IMR-90 (cell line): ENCODE results near the gene PRRC2A. TPM values are rescaled to one million over a fixed set of nuclear protein-coding genes. Genes with fewer than 3 reads are reported as not detected.

Experiments used
- ATAC-seq: fragments of 200-7000 bp; cut with Tn5 transposase; 2 replicates; pipeline ENCODE4 v1.9.1; 2020; ENCODE audit warnings: low read depth, mild to moderate bottlenecking, moderate library complexity
- BruUV-seq: library from RNA; stranded (reverse); fragments of 400-500 nt; replicated peaks from 2 replicates; lab custom pipeline; 2021; lab: Mats Ljungman, UMichigan
- CTCF ChIA-PET: fragments of 300-600 bp; formaldehyde crosslinking; extraction: SDS; loops from one replicate; lab custom pipeline; 2021; ENCODE audit warnings: antibody characterized with exemption; lab: Yijun Ruan, JAX
- POLR2A ChIA-PET: fragments of 300-600 bp; sonication (Branson Sonifier 250); formaldehyde crosslinking; loops from one replicate; lab custom pipeline; 2022; ENCODE audit warnings: antibody characterized with exemption; ENCODE audit not compliant: unreplicated experiment; lab: Charles Lee
- DNase-seq: peaks from one replicate; pipeline ENCODE4 v3.0.0; 2013
- H2AFZ ChIP-seq: replicated peaks from 2 replicates; pipeline ENCODE3; 2013; ENCODE audit warnings: low read length, mild to moderate bottlenecking; ENCODE audit not compliant: poor library complexity
- H2AK5ac ChIP-seq: 2 replicates; pipeline ENCODE4 v1.6.1; 2013; ENCODE audit warnings: low read depth, low read length, inconsistent platforms
- H2AK9ac ChIP-seq: replicated peaks from 2 replicates; pipeline ENCODE3; 2013; ENCODE audit warnings: mild to moderate bottlenecking, low read depth, low read length, moderate library complexity; ENCODE audit not compliant: poor library complexity
- H2BK120ac ChIP-seq: 2 replicates; pipeline ENCODE4 v1.6.1; 2013; ENCODE audit warnings: low read depth, low read length, inconsistent platforms
- H2BK15ac ChIP-seq: 3 replicates; pipeline ENCODE4 v1.6.1; 2013; ENCODE audit warnings: low read depth, low read length, inconsistent platforms
- H2BK20ac ChIP-seq: 2 replicates; pipeline ENCODE4 v1.6.1; 2013; ENCODE audit warnings: low read depth, mild to moderate bottlenecking, inconsistent platforms, low read length, moderate library complexity
- H2BK5ac ChIP-seq: 2 replicates; pipeline ENCODE4 v1.6.1; 2013; ENCODE audit warnings: mild to moderate bottlenecking, low read depth, low read length, inconsistent platforms; ENCODE audit not compliant: poor library complexity, severe bottlenecking
- H3K14ac ChIP-seq: replicated peaks from 2 replicates; pipeline ENCODE4 v1.6.1; 2013; ENCODE audit warnings: low read depth, low read length, inconsistent platforms
- H3K18ac ChIP-seq: 2 replicates; pipeline ENCODE4 v1.6.1; 2013; ENCODE audit warnings: low read depth, low read length, control low read depth
- H3K23ac ChIP-seq: 2 replicates; pipeline ENCODE4 v1.6.1; 2013; ENCODE audit warnings: low read depth, low read length, inconsistent platforms
- H3K27ac ChIP-seq: 2 replicates; pipeline ENCODE4 v1.5.1; 2013; ENCODE audit warnings: mild to moderate bottlenecking, control low read depth, low read length; ENCODE audit not compliant: insufficient read depth
- H3K27me3 ChIP-seq: 2 replicates; pipeline ENCODE4 v1.6.1; 2013; ENCODE audit warnings: low read length; ENCODE audit not compliant: control insufficient read depth, insufficient read depth
- H3K36me3 ChIP-seq: 2 replicates; pipeline ENCODE4 v1.6.1; 2013; ENCODE audit warnings: low read length, mixed read lengths; ENCODE audit not compliant: control insufficient read depth, insufficient read depth
- H3K4ac ChIP-seq: 2 replicates; pipeline ENCODE4 v1.6.1; 2013; ENCODE audit warnings: low read depth, low read length, inconsistent platforms
- H3K4me1 ChIP-seq: 2 replicates; pipeline ENCODE4 v1.6.1; 2013; ENCODE audit warnings: low read length, mixed read lengths; ENCODE audit not compliant: control insufficient read depth, insufficient read depth
- H3K4me2 ChIP-seq: 2 replicates; pipeline ENCODE4 v1.6.1; 2013; ENCODE audit warnings: low read depth, mild to moderate bottlenecking, control low read depth, low read length, moderate library complexity
- H3K4me3 ChIP-seq: 2 replicates; pipeline ENCODE4 v1.5.1; 2013; ENCODE audit warnings: low read depth, mild to moderate bottlenecking, control low read depth, low read length, moderate library complexity; ENCODE audit not compliant: insufficient read depth
- H3K56ac ChIP-seq: 2 replicates; pipeline ENCODE4 v1.6.1; 2013; ENCODE audit warnings: low read length, inconsistent platforms; ENCODE audit not compliant: insufficient read depth; ENCODE audit errors: extremely low read depth
- H3K79me1 ChIP-seq, 2 experiments: 2 replicates each; pipeline ENCODE4 v1.6.1; 2013; ENCODE audit warnings: low read length in 2 of 2, inconsistent platforms in 1 of 2, low read depth in 1 of 2
- H3K9ac ChIP-seq: 2 replicates; pipeline ENCODE4 v1.6.1; 2013; ENCODE audit warnings: low read depth, low read length, control low read depth
- H3K9me1 ChIP-seq: 2 replicates; pipeline ENCODE4 v1.6.1; 2013; ENCODE audit warnings: low read length, inconsistent platforms; ENCODE audit not compliant: insufficient read depth
- H3K9me3 ChIP-seq: 2 replicates; pipeline ENCODE4 v1.6.1; 2013; ENCODE audit warnings: low read length; ENCODE audit not compliant: control insufficient read depth, insufficient read depth
- H4K20me1 ChIP-seq: 2 replicates; pipeline ENCODE4 v1.6.1; 2013; ENCODE audit warnings: low read length, inconsistent platforms; ENCODE audit not compliant: insufficient read depth
- H4K5ac ChIP-seq: 2 replicates; pipeline ENCODE4 v1.6.1; 2013; ENCODE audit warnings: mild to moderate bottlenecking, low read depth, low read length, control low read depth
- H4K8ac ChIP-seq, 2 experiments: 2 replicates each; pipeline ENCODE4 v1.6.1; 2013; ENCODE audit warnings: low read depth in 2 of 2, low read length in 2 of 2, control low read depth in 1 of 2, inconsistent platforms in 1 of 2
- H4K91ac ChIP-seq: 2 replicates; pipeline ENCODE4 v1.6.1; 2013; ENCODE audit warnings: low read depth, low read length, inconsistent platforms; ENCODE audit not compliant: insufficient read depth
- BHLHE40 ChIP-seq: fragments of 150-350 bp; IDR thresholded peaks from 2 replicates; pipeline ENCODE4 v1.6.1; 2016; ENCODE audit warnings: mild to moderate bottlenecking, low read depth, low read length
- CEBPB ChIP-seq: IDR thresholded peaks from 2 replicates; pipeline ENCODE4 v1.6.1; 2012; ENCODE audit warnings: low read depth, low read length, improper control_type of control experiment
- CHD1 ChIP-seq: IDR thresholded peaks from 2 replicates; pipeline ENCODE4 v1.6.1; 2012; ENCODE audit warnings: low read depth, low read length, improper control_type of control experiment
- FOS ChIP-seq: fragments of 150-350 bp; IDR thresholded peaks from 2 replicates; pipeline ENCODE4 v1.6.1; 2016; ENCODE audit warnings: low read depth, low read length
- MAFK ChIP-seq: IDR thresholded peaks from 2 replicates; pipeline ENCODE4 v1.6.1; 2012; ENCODE audit warnings: low read depth, low read length, improper control_type of control experiment
- MAZ ChIP-seq: IDR thresholded peaks from 2 replicates; pipeline ENCODE4 v1.6.1; 2012; ENCODE audit warnings: low read depth, mild to moderate bottlenecking, low read length, improper control_type of control experiment, moderate library complexity, borderline replicate concordance
- MXI1 ChIP-seq: IDR thresholded peaks from 2 replicates; pipeline ENCODE4 v1.6.1; 2012; ENCODE audit warnings: low read depth, mild to moderate bottlenecking, low read length, moderate library complexity, borderline replicate concordance
- RFX5 ChIP-seq: IDR thresholded peaks from 2 replicates; pipeline ENCODE4 v1.8.0; 2012; ENCODE audit warnings: low read depth, mild to moderate bottlenecking, low read length, moderate library complexity
- SMC3 ChIP-seq: fragments of 150-350 bp; IDR thresholded peaks from 2 replicates; pipeline ENCODE4 v1.6.1; 2016; ENCODE audit warnings: low read depth, mild to moderate bottlenecking, antibody characterized with exemption, low read length, moderate library complexity
- WGBS, 2 experiments: methylation state at CpG; one replicate each; pipeline versions ENCODE4 v1.1.5 to v1.1.7; 2013; ENCODE audit warnings: missing lambda C conversion rate in 2 of 2; ENCODE audit not compliant: insufficient read length in 1 of 2; ENCODE audit errors: extremely low coverage in 2 of 2; 5-methylcytosine and 5-hydroxymethylcytosine counted together
- dilution Hi-C: fragments of 300-500 bp; cut with HindIII; formaldehyde crosslinking; loops from one replicate; pipeline ENCODE4 v1.14.3; 2018; ENCODE audit warnings: low sequenced_read_pairs; ENCODE audit not compliant: unreplicated experiment
- in situ Hi-C: fragments of 300-500 bp; cut with MboI; formaldehyde crosslinking; loops from 3 replicates; pipeline ENCODE4 v1.14.3; 2019; ENCODE audit warnings: low sequenced_read_pairs, inconsistent platforms, mixed read lengths
- intact Hi-C: fragments of 100-400 bp; cut with micrococcal nuclease; formaldehyde crosslinking; loops from 2 replicates; pipeline ENCODE4 v1.10.0; 2022
- polyA plus RNA-seq, 3 experiments: library from polyadenylated mRNA; depleted of rRNA; stranded (reverse); fragments of >200 nt; gene quantifications; 2 replicates each; pipeline ENCODE4 v1.2.3, GENCODE V29; 2012; ENCODE audit warnings: low replicate concordance in 1 of 3
- total RNA-seq: library from RNA; depleted of rRNA; stranded (reverse); fragments of >200 nt; gene quantifications from 2 replicates; pipeline ENCODE4 v1.2.3, GENCODE V29; 2012
- TF ChIP-seq, protein P1 (sequence below): fragments of 150-350 bp; IDR thresholded peaks from 2 replicates; pipeline ENCODE4 v1.6.1; 2016; ENCODE audit warnings: low read depth, mild to moderate bottlenecking, low read length, moderate library complexity, borderline replicate concordance
- TF ChIP-seq, protein P2 (sequence below): fragments of 150-350 bp; IDR thresholded peaks from 2 replicates; pipeline ENCODE4 v1.6.1; 2017; ENCODE audit warnings: mild to moderate bottlenecking, antibody characterized with exemption, low read length, low read depth

The PRRC2A gene
- total and polyA plus RNA-seq, 2 of the 4 experiments (the other 2 are of a cell fraction), result 7.7 to 88.6 TPM

DNA sequence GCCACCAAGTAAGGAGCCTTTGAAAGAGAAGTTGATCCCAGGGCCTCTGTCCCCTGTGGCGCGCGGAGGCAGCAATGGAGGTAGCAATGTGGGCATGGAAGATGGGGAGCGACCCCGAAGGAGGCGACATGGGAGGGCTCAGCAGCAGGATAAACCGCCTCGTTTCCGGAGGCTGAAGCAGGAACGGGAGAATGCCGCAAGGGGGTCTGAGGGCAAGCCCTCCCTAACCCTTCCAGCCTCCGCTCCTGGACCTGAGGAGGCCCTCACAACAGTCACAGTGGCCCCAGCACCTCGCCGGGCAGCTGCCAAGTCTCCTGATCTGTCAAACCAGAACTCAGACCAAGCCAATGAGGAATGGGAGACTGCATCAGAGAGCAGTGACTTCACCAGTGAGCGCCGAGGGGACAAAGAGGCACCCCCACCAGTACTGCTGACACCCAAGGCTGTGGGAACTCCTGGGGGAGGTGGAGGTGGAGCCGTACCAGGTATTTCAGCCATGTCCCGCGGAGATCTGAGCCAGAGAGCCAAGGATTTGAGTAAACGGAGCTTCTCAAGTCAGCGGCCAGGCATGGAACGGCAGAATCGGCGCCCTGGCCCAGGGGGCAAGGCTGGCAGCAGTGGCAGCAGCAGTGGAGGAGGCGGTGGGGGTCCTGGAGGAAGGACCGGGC, 11.9 kb downstream of the PRRC2A start:
- Histone ChIP-seq H3K23ac (no peak overlapping the region), H4K20me1 (peaks cover 26% of the 10 kb centered on the region), H4K5ac (no peak overlapping the region), H3K14ac (no peak overlapping the region), H3K27ac (no peak overlapping the region), H3K36me3 (peaks cover 93% of the 10 kb centered on the region), H3K4me2 (no peak overlapping the region), H3K9me3 (no peaks in the 10 kb centered on the region), H2BK20ac (no peak overlapping the region), H3K9ac (no peak overlapping the region), H3K4me1 (no peaks in the 10 kb centered on the region), H3K27me3 (no peaks in the 10 kb centered on the region), H3K9me1 (no peaks in the 10 kb centered on the region), H3K18ac (no peak overlapping the region), H3K4me3 (no peak overlapping the region), H2BK5ac (no peak overlapping the region), H4K8ac (no peak overlapping the region), H2AK9ac (peak overlapping the region; percentile 15), H2BK120ac (no peak overlapping the region), H3K4ac (no peak overlapping the region), H2BK15ac (no peak overlapping the region), H2AFZ (peak overlapping the region; percentile 13), H3K79me1 (peaks cover 35 to 57% of the 10 kb centered on the region in 2 experiments), H4K91ac (no peak overlapping the region), H3K56ac (no peak overlapping the region), H2AK5ac (no peak overlapping the region)
- WGBS, 2 experiments, result 89% methylated on average over 14 of the region's 26 CpGs; no CpG with 5 or more reads in 1 of the 2 experiments
- in situ Hi-C loops (no loop called here), intact Hi-C loops (no loop called here), dilution Hi-C loops (no loop called here)
- no TSS peak for BruUV-seq
- ATAC-seq (no peak), DNase-seq (no peak)
- no peak for TF ChIP-seq BHLHE40
- TF ChIP-seq CEBPB, result no peak
- TF ChIP-seq FOS, result no peak
- TF ChIP-seq SMC3, result no peak
- TF ChIP-seq RFX5, result no peak
- TF ChIP-seq, protein P1, sequence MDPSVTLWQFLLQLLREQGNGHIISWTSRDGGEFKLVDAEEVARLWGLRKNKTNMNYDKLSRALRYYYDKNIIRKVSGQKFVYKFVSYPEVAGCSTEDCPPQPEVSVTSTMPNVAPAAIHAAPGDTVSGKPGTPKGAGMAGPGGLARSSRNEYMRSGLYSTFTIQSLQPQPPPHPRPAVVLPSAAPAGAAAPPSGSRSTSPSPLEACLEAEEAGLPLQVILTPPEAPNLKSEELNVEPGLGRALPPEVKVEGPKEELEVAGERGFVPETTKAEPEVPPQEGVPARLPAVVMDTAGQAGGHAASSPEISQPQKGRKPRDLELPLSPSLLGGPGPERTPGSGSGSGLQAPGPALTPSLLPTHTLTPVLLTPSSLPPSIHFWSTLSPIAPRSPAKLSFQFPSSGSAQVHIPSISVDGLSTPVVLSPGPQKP, result no peak
- TF ChIP-seq CHD1, result no peak
- TF ChIP-seq MAZ, result no peak
- TF ChIP-seq, protein P2, sequence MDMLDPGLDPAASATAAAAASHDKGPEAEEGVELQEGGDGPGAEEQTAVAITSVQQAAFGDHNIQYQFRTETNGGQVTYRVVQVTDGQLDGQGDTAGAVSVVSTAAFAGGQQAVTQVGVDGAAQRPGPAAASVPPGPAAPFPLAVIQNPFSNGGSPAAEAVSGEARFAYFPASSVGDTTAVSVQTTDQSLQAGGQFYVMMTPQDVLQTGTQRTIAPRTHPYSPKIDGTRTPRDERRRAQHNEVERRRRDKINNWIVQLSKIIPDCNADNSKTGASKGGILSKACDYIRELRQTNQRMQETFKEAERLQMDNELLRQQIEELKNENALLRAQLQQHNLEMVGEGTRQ, result no peak
- TF ChIP-seq MAFK, result no peak
- no peak for TF ChIP-seq MXI1
- ChIA-PET POLR2A (no interaction called here), CTCF (no interaction called here)
